A549 (cell line): ENCODE results near the gene SPATA2L.

Experiments
- CBX2 ChIP-seq: fragments of 200-600 bp; sonication (generic); IDR thresholded peaks from 2 replicates; pipeline ENCODE4 v1.6.1; 2016; ENCODE audit warnings: low read depth, mild to moderate bottlenecking, borderline replicate concordance
- CHD2 ChIP-seq: fragments of 150-350 bp; IDR thresholded peaks from 2 replicates; pipeline ENCODE4 v1.6.1; 2014; ENCODE audit warnings: low read length; ENCODE audit not compliant: partially characterized antibody
- SMC3 ChIP-seq: fragments of >200 bp; sonication (Bioruptor Twin); formaldehyde crosslinking; IDR thresholded peaks from 3 replicates; pipeline ENCODE4 v1.6.1; 2018; ENCODE audit warnings: inconsistent platforms
- TF ChIP-seq, protein P1 (sequence below): fragments of >200 bp; sonication (Bioruptor Twin); formaldehyde crosslinking; IDR thresholded peaks from 3 replicates; pipeline ENCODE4 v1.5.1; 2016
- TF ChIP-seq, protein P2 (sequence below): fragments of 200-600 bp; sonication (generic); IDR thresholded peaks from 2 replicates; pipeline ENCODE4 v1.6.1; 2016; ENCODE audit warnings: antibody characterized with exemption, mild to moderate bottlenecking, moderate library complexity

DNA sequence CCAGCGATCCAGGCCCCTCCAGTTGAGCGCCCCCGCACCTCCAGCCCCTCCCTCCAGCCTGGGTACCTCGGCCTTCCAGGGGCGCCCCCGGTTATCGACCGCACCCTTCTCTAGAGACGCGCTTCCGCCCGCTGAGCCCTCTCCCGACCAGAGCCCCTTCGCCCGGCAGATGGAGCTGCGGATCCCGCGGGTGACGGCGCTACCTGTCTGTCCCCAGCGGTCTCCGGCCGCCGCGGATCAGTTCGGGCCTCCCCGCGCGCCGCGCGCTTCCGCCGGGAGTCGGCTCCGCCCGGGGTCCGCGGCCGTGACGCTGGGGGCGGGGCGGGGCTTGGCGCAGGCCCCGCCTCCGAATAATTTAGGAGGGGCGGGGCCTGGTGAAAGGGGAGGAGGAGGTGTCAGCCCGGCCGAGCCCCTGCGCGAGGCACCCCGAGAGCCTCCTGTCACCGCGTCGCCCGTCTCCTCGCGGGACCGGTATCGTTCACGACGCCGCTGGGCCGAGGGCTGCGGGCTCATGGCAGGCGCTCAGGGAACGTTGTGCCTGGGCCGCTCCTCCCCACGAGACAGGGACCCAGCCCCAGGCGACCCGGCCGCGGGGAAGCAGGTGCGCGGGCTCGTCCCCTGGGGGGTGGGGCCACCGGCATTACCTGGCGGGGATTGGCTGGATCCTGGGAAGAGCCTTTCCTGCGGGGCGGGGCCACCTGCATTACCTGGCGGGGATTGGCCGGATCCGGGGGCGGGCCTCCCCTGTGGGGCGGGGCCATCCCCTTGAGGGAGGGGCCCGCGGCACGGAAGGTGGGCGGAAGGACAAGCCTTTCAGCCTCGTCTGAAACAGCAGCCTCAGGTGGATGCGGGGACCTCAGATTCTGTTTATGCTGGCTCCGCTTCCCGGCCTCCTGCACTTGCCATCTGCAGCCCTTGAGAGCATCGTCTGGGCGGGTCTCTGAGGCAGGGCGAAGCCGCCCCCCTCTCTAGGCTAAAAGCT is at the start of gene SPATA2L:
- TF ChIP-seq, protein P1, sequence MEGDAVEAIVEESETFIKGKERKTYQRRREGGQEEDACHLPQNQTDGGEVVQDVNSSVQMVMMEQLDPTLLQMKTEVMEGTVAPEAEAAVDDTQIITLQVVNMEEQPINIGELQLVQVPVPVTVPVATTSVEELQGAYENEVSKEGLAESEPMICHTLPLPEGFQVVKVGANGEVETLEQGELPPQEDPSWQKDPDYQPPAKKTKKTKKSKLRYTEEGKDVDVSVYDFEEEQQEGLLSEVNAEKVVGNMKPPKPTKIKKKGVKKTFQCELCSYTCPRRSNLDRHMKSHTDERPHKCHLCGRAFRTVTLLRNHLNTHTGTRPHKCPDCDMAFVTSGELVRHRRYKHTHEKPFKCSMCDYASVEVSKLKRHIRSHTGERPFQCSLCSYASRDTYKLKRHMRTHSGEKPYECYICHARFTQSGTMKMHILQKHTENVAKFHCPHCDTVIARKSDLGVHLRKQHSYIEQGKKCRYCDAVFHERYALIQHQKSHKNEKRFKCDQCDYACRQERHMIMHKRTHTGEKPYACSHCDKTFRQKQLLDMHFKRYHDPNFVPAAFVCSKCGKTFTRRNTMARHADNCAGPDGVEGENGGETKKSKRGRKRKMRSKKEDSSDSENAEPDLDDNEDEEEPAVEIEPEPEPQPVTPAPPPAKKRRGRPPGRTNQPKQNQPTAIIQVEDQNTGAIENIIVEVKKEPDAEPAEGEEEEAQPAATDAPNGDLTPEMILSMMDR: no peak
- TF ChIP-seq, protein P2, sequence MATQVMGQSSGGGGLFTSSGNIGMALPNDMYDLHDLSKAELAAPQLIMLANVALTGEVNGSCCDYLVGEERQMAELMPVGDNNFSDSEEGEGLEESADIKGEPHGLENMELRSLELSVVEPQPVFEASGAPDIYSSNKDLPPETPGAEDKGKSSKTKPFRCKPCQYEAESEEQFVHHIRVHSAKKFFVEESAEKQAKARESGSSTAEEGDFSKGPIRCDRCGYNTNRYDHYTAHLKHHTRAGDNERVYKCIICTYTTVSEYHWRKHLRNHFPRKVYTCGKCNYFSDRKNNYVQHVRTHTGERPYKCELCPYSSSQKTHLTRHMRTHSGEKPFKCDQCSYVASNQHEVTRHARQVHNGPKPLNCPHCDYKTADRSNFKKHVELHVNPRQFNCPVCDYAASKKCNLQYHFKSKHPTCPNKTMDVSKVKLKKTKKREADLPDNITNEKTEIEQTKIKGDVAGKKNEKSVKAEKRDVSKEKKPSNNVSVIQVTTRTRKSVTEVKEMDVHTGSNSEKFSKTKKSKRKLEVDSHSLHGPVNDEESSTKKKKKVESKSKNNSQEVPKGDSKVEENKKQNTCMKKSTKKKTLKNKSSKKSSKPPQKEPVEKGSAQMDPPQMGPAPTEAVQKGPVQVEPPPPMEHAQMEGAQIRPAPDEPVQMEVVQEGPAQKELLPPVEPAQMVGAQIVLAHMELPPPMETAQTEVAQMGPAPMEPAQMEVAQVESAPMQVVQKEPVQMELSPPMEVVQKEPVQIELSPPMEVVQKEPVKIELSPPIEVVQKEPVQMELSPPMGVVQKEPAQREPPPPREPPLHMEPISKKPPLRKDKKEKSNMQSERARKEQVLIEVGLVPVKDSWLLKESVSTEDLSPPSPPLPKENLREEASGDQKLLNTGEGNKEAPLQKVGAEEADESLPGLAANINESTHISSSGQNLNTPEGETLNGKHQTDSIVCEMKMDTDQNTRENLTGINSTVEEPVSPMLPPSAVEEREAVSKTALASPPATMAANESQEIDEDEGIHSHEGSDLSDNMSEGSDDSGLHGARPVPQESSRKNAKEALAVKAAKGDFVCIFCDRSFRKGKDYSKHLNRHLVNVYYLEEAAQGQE: 0 out of 2 replicates have a peak, but pooled peaks have one; percentile 9
- no peak for TF ChIP-seq SMC3
- TF ChIP-seq CHD2: no peak
- no peak for TF ChIP-seq CBX2
